Endodermal cell (in vitro differentiated cells): Measurements from ENCODE around the gene TTBK1. TPM values are rescaled to one million over a fixed set of nuclear protein-coding genes. Genes with fewer than 3 reads are reported as not detected.
A peak's percentile ranks its signal among the peaks of the same experiment; 100 is the strongest.

Experiments
- DNase-seq: peaks from one replicate; pipeline ENCODE4 v3.0.0-alpha.2; 2017
- H3K27ac ChIP-seq: 2 replicates; pipeline ENCODE4 v1.5.1; 2013; ENCODE audit warnings: mild to moderate bottlenecking, low read depth, low read length, moderate library complexity
- H3K27me3 ChIP-seq: 2 replicates; pipeline ENCODE4 v1.6.1; 2013; ENCODE audit warnings: mild to moderate bottlenecking, low read length, moderate library complexity; ENCODE audit not compliant: insufficient read depth, control insufficient read depth, poor library complexity, severe bottlenecking
- H3K36me3 ChIP-seq: 2 replicates; pipeline ENCODE4 v1.7.0; 2013; ENCODE audit warnings: mild to moderate bottlenecking, low read length, moderate library complexity; ENCODE audit not compliant: control insufficient read depth, insufficient read depth
- H3K4me1 ChIP-seq: one replicate; pipeline ENCODE4 v1.7.0; 2013; ENCODE audit warnings: low read length; ENCODE audit not compliant: control insufficient read depth, insufficient read depth
- H3K4me3 ChIP-seq: 2 replicates; pipeline ENCODE4 v1.5.1; 2013; ENCODE audit warnings: mild to moderate bottlenecking, low read length, moderate library complexity
- H3K9ac ChIP-seq: 2 replicates; pipeline ENCODE4 v1.6.1; 2013; ENCODE audit warnings: mild to moderate bottlenecking, low read length, moderate library complexity; ENCODE audit not compliant: poor library complexity, severe bottlenecking; ENCODE audit errors: extremely low read depth
- H3K9me3 ChIP-seq: 2 replicates; pipeline ENCODE4 v1.6.1; 2013; ENCODE audit warnings: mild to moderate bottlenecking, low read length, moderate library complexity; ENCODE audit not compliant: control insufficient read depth
- H3K27ac Mint-ChIP-seq: 2 replicates; pipeline ENCODE4 v1.8.0; 2020; ENCODE audit warnings: mixed read lengths
- H3K27me3 Mint-ChIP-seq: 2 replicates; pipeline ENCODE4 v1.8.0; 2021; ENCODE audit warnings: mild to moderate bottlenecking, mixed read lengths; ENCODE audit not compliant: insufficient read depth
- H3K36me3 Mint-ChIP-seq: 2 replicates; pipeline ENCODE4 v1.8.0; 2020; ENCODE audit warnings: low read depth, mixed read lengths
- H3K4me1 Mint-ChIP-seq: 2 replicates; pipeline ENCODE4 v1.8.0; 2020; ENCODE audit warnings: mixed read lengths
- H3K4me3 Mint-ChIP-seq: 2 replicates; pipeline ENCODE4 v1.8.0; 2020; ENCODE audit warnings: mild to moderate bottlenecking, moderate library complexity, mixed read lengths
- H3K9me3 Mint-ChIP-seq: 2 replicates; pipeline ENCODE4 v1.8.0; 2020; ENCODE audit warnings: mild to moderate bottlenecking, mixed read lengths
- WGBS, 2 experiments: methylation state at CpG; one replicate each; pipeline versions ENCODE4 v1.1.5 to v1.1.7; 2013; ENCODE audit warnings: missing lambda C conversion rate in 2 of 2, mixed read lengths in 1 of 2; ENCODE audit not compliant: insufficient coverage in 1 of 2, insufficient read length in 1 of 2; 5-methylcytosine and 5-hydroxymethylcytosine counted together
- total RNA-seq, 2 donors: library from RNA; stranded (reverse); fragmentation: NEBNext Ultra II Directional in 1 of 2; extraction: Animal tissue kit (Norgen Biotek cat#: 25700) in 1 of 2; gene quantifications; 2 replicates in 1 of 2; 3 replicates in 1 of 2; pipeline ENCODE4 v1.2.1, GENCODE V29; 2021
- TF ChIP-seq, protein P1 (sequence below): fragments of 200-600 bp; sonication (generic); conservative IDR thresholded peaks from 2 replicates; pipeline ENCODE4 v1.5.0; 2021; ENCODE audit warnings: antibody characterized with exemption, mild to moderate bottlenecking

TTBK1 gene
- total RNA-seq, 2 donors from 2014 or later = 0.62 TPM

DNA sequence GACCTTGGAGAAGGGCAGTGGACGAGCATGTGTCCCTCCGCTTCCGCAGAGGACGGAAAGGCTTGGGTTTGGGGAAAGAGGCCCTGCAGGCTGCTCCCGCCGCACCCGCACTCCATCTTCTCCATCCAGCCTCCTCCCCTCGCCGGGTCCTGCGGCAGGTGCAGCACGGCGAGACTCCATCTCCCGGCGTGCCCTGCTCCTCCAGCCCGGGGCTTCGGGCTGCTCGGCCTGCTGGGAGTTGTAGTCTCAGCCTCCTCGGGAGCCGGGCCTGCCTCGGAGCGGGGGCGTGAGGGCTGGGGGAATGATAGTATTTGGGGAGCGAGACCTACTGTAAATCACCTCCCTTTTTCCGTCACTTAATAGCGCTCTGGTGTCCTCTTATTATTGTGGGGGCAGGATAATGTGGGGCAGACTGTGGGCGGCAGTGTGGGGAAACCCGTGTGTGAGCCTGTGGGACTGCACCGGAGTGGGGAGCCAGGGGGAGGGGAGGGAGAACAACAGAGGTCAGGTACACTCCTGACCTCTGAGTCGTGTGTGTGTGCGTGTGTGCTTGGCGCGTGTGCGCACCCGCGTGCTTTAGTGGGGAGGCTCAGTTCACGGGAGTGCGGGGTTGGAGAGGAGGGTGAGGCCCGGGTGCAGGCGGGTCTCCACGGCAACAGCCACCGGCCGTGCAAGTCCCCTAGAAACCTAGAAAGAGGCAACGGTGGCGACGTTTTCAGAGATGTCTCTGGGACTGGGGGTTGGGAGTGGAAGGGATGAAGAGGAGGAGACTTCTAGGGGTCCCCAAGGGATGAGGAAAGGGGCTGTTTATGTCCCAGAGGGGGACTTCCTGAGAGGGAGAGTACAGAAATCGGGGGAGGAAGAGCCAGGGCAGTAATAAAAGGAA lies 4.1 kb downstream of the TTBK1 start:
- Histone ChIP-seq H3K27ac (peak overlapping the region; percentile 48), H3K27me3 (peaks cover 61% of the 10 kb centered on the region), H3K4me3 (peak overlapping the region; percentile 84), H3K9me3 (no peaks in the 10 kb centered on the region), H3K4me1 (no peaks in the 10 kb centered on the region), H3K9ac (no peak overlapping the region), H3K36me3 (no peaks in the 10 kb centered on the region)
- peak overlapping the region; percentile 84 for H3K27ac Mint-ChIP-seq
- peak overlapping the region; percentile 78 for H3K4me3 Mint-ChIP-seq
- 8 to 23% methylated on average over 18 to 46 of the region's 46 CpGs for WGBS, 2 experiments
- H3K27me3 Mint-ChIP-seq = peaks cover 39% of the 10 kb centered on the region
- TF ChIP-seq, protein P1, sequence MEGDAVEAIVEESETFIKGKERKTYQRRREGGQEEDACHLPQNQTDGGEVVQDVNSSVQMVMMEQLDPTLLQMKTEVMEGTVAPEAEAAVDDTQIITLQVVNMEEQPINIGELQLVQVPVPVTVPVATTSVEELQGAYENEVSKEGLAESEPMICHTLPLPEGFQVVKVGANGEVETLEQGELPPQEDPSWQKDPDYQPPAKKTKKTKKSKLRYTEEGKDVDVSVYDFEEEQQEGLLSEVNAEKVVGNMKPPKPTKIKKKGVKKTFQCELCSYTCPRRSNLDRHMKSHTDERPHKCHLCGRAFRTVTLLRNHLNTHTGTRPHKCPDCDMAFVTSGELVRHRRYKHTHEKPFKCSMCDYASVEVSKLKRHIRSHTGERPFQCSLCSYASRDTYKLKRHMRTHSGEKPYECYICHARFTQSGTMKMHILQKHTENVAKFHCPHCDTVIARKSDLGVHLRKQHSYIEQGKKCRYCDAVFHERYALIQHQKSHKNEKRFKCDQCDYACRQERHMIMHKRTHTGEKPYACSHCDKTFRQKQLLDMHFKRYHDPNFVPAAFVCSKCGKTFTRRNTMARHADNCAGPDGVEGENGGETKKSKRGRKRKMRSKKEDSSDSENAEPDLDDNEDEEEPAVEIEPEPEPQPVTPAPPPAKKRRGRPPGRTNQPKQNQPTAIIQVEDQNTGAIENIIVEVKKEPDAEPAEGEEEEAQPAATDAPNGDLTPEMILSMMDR = no peak
- peaks cover 22% of the 10 kb centered on the region for H3K4me1 Mint-ChIP-seq
- no peaks in the 10 kb centered on the region for H3K36me3 Mint-ChIP-seq
- peak; percentile 95 for DNase-seq
- H3K9me3 Mint-ChIP-seq = no peaks in the 10 kb centered on the region

DNA sequence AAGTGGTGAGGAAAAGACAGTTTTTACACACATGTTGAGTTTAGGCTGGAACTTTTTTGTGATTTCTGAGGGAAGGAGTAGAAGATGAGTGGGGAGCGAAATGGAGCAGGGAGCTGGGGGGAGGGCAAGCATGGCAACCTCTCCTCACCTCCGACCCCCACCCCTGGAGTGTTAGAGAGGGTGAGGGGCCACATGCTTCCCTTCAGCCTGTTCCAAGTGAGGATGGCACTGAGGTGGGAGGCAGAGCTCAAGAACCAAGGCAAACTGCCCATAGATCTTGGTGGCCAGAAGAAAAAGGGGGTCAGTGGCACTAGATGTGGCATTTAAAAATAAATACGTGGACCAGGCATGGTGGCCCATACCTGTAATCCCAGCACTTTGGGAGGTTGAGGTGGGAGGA lies 4.8 kb downstream of the TTBK1 start:
- 82 to 100% methylated on average over 1 to 3 of the region's 3 CpGs for WGBS, 2 experiments
- H3K4me3 ChIP-seq = no peak overlapping the region
- Mint-ChIP-seq H3K4me3 (peak overlapping the region; percentile 78), H3K9me3 (no peaks in the 10 kb centered on the region), H3K27ac (no peak overlapping the region), H3K36me3 (no peaks in the 10 kb centered on the region), H3K27me3 (peaks cover 43% of the 10 kb centered on the region), H3K4me1 (peaks cover 22% of the 10 kb centered on the region)
- H3K27me3 ChIP-seq = peaks cover 53% of the 10 kb centered on the region
- H3K9me3 ChIP-seq = no peaks in the 10 kb centered on the region
- no peaks in the 10 kb centered on the region for H3K36me3 ChIP-seq
- H3K9ac ChIP-seq = no peak overlapping the region
- no peak overlapping the region for H3K27ac ChIP-seq
- H3K4me1 ChIP-seq = no peaks in the 10 kb centered on the region
- TF ChIP-seq, protein P1 = no peak
- no peak for DNase-seq

DNA sequence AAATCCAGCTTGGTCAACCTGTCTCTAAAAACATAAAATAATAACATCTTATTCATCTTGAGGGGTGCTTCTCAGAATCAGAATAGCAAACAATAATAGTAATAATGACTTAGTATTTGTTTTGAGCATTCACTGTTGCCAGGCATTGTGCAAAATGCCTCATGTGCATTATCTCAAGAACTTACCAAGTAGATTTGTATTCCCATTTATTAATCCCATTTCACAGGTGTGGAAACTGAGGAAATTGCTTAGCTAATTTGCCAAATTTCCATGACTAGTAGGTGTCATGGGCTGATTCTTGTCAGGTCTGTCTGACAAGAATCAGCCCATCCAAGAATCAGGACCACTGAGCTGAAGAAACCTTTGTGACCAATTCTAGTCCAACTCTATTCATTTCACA lies 5.5 kb downstream of the TTBK1 start:
- Mint-ChIP-seq H3K27ac (no peak overlapping the region), H3K36me3 (no peaks in the 10 kb centered on the region), H3K9me3 (no peaks in the 10 kb centered on the region), H3K27me3 (peaks cover 43% of the 10 kb centered on the region), H3K4me3 (no peak overlapping the region), H3K4me1 (peaks cover 22% of the 10 kb centered on the region)
- Histone ChIP-seq H3K27ac (no peak overlapping the region), H3K9ac (no peak overlapping the region), H3K36me3 (no peaks in the 10 kb centered on the region), H3K27me3 (peaks cover 47% of the 10 kb centered on the region), H3K4me3 (no peak overlapping the region), H3K4me1 (no peaks in the 10 kb centered on the region), H3K9me3 (no peaks in the 10 kb centered on the region)
- no peak for DNase-seq
- TF ChIP-seq, protein P1 = no peak
